Forelimb muscle (tissue), 1 donor: ENCODE results near the gene GTF2H1. TPM values are rescaled to one million over a fixed set of nuclear protein-coding genes. Genes with fewer than 3 reads are reported as not detected.
"Not testable (repeated sequence)": the region's sequence is repeated elsewhere in the genome, so short reads cannot be mapped to it uniquely, and the experiment has no call there.

ENCODE experiments used
- DNase-seq: peaks from one replicate; pipeline ENCODE4 v3.0.0-alpha.2; 2013; ENCODE audit warnings: low read depth
- polyA plus RNA-seq: library from polyadenylated mRNA; unstranded; fragments of 120-200 nt; gene quantifications from one replicate; pipeline ENCODE4 v1.2.1, GENCODE V29; 2013; ENCODE audit not compliant: insufficient read length

Gene GTF2H1
- polyA plus RNA-seq, 1 donor: 35.7 TPM

DNA sequence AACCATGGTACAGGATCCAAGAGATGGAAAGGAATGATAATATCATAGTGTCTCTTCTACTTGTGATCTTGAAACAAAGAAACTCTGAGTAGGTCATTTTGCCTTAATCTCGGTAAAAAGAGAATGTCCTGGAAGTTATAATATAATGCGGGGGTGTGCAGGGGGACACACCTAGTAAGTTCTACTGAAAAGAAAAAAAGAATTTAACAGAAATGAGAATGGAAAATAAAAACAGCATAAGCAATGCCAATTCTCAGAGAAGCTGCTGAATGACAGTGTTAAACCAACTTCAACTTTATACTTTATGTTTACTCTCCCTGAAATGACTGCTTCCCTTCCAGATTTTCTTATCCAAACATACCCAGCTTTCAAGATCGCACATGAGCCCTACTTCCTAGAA lies 2.5 kb upstream of the GTF2H1 start:
- DNase-seq: no peak

DNA sequence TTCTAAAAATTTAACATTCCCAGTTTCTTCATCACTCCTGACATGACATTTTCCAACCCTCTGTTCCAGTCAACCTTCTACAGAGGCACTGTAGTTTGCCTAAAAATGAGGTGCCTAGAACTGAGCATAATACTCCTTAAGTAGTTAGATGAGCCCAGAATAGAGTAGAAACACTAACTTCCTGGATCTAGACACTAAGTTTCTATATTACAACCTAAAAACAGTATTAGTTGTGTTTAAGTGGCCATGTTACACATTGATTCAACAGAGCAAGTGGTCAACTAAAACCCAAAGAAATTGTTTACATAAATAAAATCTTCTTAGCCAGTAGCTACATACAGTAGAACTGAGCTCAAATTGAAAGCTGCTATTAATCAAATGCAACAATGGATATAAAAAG lies 1.8 kb upstream of the GTF2H1 start:
- DNase-seq: no peak

DNA sequence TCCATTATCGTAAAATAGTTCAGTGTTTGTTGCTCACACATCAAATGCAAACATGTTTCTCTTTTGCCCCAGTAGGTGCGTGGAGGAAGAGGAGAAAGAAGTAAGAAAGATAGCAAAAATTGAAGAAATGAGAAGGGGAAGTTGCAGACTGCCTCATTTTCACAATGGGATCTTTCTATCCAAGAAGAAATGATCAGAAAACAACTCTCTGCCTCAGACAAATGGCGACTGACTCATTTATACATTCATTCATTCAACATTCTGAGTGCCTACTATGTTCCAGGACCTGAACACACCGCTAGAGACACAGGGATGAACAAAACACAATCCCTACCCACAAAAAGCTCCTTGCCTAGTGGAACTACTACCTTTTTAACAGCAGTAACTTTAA lies 794 bp upstream of the GTF2H1 start:
- DNase-seq: no peak

DNA sequence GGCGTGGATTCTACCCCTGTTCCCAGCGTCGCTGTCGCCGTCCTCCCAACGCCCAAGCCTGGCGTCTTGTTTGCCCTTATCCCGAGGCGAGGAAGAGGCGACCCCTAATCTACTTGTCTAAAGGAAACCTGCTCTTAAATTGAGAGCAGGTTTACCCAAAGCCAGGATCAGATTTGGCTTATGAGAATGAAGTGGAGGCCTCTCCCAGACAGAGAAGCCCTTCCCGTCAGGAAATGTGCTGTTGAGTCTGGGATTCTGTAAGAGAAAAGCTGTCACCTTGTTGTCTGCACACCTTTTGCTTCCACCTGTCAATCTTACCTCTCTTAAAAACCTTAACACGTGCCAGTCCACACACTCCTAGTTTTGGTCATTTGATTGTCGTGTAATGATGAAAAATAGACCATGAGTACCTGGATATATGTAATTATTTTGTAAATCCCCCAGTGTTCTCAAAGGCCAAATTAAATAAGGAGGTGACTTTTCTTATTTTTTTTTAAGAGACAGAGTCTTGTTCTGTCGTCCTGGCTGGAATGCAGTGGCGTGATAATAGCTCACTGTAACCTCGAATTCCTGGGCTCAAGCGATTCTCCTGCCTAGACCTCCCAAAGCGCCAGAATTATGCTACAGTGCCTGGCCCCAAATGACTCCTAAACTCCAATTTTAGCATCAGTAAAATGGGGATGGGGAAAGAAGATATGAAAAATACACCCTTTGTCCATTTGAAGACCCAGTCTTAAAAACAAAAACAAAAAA lies 627 bp downstream of the GTF2H1 start:
- DNase-seq: no peak

DNA sequence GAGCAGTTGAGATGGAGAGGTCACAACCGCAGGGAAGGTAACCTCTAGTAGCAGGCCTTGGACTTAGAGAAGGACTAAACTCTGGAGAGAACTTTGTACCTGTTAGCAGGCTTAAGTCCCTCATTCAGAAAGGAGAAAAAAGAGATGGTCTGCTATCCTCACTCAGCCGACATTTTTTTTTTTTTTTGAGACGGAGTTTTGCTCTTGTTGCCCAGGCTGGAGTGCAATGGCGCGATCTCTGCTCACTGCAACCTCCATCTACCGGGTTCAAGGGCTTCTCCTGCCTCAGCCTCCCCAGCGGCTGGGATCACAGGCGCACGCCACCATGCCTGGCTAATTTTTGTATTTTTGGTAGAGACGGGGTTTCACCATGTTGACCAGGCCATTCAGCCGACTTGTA lies 1.5 kb downstream of the GTF2H1 start:
- not testable (repeated sequence) for DNase-seq

DNA sequence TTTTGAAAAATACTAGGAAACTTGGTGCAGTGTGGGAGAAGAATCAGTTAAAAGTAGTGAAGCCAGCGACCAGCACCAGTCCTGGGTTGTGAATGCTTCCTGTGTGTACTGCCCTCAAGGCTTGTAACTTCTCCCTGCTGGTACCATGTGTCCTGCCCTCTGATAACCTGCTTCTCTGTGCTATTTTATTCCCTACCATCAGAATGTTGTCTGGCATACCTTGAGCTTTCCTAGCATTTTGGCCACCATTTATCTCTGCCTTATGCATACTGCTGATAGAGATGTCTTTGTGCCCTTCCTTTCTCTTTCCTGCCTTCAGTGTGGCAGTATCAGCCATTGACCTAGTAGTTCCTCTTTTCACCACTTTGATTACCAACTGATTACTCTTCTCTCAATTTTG lies 2.0 kb downstream of the GTF2H1 start:
- no peak for DNase-seq

DNA sequence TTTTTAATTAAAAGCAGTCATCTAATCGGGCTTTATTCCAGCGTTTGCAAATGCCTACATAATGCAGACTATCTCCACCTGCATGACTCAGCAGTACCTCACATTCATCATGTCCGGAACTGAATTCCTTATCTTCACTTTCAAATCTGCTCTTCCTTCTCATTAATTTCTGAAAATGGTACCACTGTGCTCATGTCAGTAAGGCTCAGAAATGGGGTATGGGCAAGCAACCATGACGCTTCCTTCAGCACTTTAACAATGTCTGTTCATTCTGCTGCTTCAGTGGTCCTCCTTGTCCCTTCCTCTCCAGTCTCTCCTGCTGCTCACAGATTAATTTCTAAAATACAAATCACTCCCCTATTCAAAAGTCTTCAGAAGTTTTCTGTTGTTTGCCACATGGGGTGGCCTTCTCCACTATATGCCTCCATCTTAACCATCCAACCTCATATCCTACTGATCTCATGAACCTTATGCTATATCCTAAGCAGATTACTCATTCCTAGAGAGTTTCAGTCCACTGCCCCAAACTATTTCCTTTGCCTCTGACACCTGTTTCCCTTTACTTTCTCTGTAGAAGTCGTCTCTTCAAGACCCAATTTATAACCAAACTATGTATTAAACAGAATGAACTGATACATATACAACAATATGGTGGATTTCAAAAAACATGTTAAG lies 7.0 kb downstream of the GTF2H1 start:
- DNase-seq: no peak

DNA sequence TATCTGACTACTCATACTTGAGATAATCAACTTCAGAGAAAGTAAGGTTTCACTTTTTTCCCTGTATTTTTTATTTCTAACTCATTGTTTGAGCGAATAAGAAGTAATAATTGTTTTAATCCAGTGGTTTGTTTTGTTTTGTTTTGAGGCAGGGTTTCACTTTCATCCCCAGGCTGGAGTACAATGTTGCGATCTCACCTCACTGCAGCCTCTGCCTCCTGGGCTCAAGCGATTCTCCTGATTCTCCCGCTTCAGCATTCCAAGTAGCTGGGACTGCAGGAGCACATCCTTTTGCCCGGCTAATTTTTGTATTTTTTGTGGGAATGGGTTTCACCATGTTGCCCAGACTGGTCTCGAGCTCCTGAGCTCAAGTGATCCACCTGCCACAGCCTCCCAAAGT lies 8.6 kb downstream of the GTF2H1 start:
- DNase-seq: no peak

DNA sequence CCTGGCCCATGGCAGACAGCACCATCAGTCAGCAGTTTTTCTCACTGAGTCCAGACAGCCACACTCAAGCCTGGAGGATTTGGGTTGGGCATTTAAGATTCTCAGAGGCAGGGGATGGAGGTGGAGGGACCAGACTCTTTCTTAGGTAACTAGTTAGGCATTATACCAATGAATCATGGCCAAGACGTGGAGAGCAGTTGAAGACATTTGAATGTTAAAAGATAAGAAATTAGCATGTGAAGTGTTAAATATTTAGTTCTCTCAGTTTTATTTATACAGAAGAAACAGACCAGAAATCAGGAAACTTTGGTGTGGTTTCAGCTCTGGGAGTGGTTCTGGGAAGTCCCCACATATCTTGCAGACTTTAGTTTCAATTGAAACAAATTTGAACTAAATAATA lies 9.9 kb downstream of the GTF2H1 start:
- no peak for DNase-seq

DNA sequence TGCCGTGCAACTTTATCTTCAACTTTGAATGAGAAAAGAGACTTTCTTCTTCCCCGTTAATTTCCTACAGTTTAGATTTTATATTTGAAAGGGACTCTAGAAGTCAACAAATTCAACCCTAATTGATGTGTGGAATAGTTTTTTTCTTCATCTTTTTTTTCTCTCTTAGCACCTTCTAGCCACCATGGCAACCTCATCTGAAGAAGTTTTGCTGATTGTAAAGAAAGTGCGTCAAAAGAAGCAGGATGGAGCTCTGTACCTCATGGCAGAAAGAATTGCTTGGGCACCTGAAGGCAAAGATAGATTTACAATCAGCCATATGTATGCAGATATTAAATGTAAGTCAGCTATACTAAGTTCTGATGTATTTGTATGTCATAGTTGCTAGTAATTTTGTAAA lies 10.5 kb downstream of the GTF2H1 start:
- no peak for DNase-seq

DNA sequence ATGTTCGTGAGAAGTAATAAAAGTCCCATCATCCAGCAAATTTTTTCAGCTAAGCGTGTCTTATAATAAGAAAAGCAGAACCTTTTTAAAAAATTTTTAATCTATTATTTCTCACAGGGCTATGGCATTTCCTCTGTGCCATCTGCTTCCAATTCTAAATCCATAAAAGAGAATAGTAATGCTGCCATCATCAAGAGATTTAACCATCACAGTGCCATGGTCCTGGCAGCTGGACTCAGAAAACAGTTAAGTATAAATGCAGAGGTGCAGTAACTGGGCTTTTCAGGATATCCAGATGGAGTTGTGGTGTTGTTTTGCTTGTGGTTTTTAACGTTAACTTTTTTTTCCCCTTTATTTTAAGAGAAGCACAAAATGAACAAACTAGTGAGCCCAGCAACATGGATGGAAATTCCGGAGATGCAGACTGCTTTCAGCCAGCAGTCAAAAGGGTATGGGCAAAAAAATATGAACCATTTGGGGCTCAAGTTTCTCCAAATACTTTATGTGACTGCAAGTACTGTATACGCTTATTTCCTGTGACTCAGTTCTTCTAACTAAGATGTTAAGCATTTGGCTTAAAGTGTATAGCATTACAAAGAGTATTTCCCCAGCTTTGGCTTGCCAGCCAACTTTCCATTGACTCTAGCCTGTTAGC lies 25.2 kb downstream of the GTF2H1 start:
- DNase-seq: no peak

DNA sequence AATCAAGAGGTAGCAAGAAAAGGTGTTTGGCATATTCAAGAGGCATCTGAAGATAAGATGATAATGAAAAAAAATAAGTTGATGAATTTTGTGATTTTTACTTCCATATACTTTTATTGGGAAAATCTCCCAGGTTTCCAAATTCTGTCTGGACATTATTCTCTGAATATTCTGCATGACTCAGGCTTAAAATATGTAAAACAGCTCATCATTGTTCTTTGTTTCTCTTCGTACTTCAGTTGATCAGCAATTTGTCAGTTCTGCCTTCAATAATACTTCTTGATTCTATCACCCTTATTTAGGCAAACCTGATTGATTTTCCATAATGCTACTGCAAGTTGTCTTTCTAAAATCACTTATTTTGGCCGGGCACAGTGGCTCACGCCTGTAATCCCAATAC lies 30.2 kb downstream of the GTF2H1 start:
- DNase-seq: no peak

DNA sequence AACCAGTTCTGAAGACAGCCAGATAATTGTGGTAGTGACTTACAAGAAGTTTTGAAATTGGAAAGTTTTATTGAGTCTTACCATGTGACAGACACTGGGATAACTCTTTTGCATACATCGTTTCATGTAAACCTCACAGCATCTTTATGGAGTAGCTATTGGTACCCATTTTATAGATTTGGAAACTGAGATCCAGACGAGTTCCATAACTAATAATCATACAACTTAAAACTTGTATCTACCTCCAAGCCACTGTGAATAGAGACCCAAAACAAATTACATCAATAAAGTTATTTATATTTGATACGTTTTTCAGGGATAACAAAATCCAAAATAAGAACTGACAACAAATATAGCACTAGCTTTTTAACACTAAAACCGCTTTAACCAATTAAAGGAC lies 36.3 kb downstream of the GTF2H1 start:
- no peak for DNase-seq

DNA sequence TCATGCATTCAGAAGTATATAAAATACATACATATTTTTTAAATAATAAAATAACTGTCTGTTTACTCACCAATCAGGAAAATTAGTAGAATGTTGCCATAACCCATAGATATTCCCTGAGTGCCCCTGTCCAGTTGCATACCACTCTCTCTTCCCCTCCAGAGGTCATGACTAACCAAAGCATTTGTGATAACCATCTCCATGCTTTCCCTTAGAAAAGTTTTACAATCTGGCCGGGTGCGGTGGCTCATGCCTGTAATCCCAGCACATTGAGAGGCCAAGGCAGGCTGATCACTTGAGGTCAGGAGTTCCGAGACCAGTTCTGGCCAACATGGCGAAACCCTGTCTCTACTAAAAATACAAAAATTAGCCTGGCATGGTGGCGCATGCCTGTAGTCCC lies 38.8 kb downstream of the GTF2H1 start:
- no peak for DNase-seq

DNA sequence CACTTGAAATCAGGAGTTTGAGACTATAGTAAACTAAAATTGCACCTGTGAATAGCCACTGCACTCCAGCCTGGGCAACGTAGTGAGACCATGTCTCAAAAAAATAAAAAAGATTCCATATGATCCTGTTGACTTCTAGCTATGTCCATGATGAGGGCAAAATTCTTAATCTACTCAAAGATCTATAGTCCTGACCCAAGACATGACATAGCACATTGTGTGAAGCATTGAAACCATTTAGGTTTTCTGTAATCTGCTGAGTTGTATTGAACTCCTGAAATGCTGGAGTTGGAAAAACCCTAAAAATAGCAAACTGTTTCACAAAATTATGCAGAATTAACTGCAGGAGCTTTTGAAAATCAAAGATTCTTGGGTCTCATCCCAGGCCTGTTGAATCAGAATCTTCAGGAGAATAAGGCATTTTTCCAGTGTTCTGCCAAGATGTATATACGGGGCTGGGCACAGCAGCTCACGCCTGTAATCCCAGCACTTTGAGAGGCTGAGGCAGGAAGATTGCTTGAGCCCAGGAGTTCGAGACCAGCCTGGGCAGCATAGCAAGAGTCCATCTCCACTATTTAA lies 42.2 kb downstream of the GTF2H1 start:
- DNase-seq: no peak

DNA sequence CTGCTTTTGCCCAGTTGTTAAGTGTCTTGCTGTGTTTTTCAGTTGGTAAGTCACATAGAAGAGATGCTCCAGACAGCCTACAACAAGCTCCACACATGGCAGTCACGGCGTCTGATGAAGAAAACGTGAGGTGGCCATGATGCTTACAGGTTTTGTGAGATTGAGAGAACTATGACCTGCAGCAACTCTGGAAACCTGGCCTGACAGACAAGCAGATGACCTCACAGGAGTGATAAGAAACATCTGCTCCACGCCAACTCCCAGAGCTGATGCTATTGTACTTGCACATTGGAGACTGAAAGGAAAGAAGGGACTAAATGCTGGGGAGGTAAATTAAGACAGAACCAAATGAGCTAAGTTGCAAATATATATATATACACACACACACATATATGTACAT lies 43.4 kb downstream of the GTF2H1 start:
- no peak for DNase-seq

DNA sequence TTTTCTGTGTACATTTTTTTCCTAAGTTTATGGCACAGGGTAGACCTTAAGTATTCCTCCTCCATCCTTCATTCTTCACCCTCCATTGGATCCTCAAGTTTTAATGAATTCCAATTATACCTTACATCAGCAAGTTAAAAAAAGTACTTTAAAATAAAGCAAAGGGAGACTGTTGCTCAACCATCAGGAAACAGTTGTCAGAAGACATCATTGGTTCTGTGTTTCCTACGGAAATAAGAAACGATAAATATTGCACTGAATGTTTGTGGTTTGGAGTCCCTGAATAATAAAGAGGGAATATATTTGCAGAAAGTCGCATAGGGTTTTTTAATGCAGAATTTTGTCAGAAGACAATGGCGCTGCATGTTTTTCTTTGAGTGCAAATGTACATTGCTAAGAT lies 43.9 kb downstream of the GTF2H1 start:
- DNase-seq: no peak

DNA sequence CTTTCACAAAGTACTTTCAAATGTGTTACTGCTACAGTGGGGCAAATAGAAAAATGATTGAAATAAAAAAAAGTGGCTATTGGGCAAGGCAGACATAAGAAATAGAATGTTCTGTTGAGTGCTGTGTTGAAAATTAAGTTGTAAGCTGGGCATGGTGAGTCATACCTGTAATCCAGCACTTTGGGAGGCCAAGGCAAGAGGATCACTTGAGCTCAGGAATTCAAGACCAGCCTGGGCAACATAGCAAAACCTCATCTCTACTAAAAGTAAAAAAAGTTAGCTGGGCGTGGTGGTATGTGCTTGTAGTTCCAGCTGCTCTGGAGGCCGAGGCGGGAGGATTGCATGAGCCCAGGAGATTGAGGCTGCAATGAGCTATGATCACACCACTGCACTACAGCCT lies 45.1 kb downstream of the GTF2H1 start:
- no peak for DNase-seq

DNA sequence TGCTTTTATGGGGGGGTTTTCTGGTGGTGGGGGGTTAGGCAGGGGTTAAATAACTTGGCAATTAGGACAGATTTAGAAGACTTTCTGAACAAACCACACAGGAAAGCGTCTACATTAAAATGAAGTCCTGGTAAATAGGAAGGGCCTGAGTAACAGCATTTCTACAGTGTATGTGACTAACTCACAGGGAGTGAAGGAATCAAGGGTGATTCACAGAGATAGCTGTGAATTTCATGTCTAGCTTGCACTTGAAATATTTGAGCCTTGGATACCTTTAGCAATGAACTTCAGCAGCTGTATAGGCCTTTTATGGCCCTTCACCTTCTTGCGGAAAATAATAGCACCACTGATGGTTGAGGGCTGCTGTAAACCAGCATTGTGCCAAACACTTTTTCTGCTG lies 45.9 kb downstream of the GTF2H1 start:
- no peak for DNase-seq

DNA sequence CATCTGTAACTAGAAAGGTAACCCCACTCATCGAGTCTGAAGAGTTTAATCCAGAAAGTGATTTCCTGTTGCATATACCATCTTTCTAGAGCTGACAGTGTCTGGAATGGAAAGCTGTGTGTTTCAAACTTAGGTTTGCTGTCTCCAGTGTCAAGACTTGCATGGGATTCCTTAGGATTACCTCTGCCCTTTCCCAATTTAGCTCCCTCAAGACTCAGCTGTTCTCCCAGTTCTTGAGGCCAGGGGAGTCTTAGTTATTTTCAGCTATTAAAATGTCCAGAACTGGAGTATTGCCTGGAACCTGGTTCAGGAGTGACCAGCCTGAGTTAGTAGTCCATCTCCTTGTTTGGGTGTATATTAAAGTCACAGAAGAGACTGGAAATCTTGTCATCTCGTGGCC lies 47.0 kb downstream of the GTF2H1 start:
- DNase-seq: no peak

DNA sequence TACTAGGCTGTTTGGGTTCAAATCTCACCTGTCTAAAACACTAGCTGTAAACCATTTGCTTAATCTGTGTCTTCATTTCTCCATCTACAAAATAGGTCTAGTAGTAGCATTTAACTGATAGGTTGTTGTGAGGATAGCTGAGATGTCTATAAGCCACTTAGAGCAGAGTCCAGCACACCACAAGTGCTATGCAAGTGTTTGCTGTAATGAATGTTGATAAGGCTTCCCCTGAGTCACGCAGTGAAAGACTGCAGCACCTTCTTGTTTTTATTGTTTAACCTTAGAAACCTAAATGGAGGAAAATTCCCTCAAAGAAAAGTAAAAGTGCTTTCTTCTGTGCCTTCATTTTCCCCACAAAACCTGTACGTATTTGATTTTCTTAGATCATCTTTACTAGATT lies 48.9 kb downstream of the GTF2H1 start:
- no peak for DNase-seq

DNA sequence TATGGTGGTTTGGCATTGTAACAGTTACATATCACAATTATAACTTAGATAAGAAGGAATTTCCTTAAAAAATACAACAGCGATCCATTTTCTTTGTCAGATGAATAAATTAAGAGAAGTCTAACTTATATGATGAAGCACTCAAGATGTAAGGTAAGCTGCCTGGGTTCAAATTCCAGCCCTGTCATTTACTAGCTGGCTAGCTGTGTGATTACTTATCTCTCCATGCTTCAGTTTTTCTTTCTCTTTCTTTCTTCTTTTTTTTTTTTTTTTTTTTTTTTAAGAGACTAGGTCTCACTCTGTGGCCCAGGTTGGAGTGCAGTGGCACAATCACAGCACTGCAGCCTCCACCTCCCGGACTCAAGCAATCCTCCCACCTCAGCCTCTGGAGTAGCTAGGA lies 49.8 kb downstream of the GTF2H1 start:
- no peak for DNase-seq

DNA sequence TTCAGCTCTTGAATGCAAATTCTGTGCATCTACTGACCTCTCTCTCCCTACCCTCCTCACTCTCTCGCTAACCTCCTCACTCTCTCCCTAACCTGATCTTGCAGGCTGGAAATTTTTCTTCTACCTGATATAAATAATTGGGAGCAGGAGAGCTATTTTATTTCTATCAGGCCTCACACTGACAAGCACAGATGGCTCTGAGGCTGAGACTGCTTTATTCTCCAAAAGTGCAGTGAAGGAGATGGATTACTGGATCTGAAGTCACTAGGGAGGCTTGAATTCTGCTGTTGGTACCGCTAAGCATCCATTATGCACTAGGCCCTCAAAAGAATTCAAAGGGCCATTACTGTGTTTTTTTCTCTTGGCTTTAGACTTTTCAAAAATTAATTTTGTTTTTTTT lies 52.6 kb downstream of the GTF2H1 start:
- no peak for DNase-seq
